IPS-15b (cell line): ENCODE measurements around the gene MLNR.

Source experiments
- H3K27me3 ChIP-seq: one replicate; pipeline ENCODE4 v1.6.1; 2013; ENCODE audit warnings: low read length; ENCODE audit not compliant: control insufficient read depth, insufficient read depth
- H3K36me3 ChIP-seq: one replicate; pipeline ENCODE4 v1.6.1; 2013; ENCODE audit warnings: low read length; ENCODE audit not compliant: control insufficient read depth, insufficient read depth
- H3K4me1 ChIP-seq: one replicate; pipeline ENCODE4 v1.6.1; 2013; ENCODE audit warnings: mild to moderate bottlenecking, low read length; ENCODE audit not compliant: control insufficient read depth, insufficient read depth
- H3K4me3 ChIP-seq: one replicate; pipeline ENCODE4 v1.5.1; 2013; ENCODE audit warnings: low read depth, low read length
- H3K9ac ChIP-seq: one replicate; pipeline ENCODE4 v1.6.1; 2013; ENCODE audit warnings: low read depth, mild to moderate bottlenecking, low read length
- H3K9me3 ChIP-seq: one replicate; pipeline ENCODE4 v1.6.1; 2013; ENCODE audit warnings: mild to moderate bottlenecking, low read length; ENCODE audit not compliant: control insufficient read depth, insufficient read depth

The MLNR gene, protein sequence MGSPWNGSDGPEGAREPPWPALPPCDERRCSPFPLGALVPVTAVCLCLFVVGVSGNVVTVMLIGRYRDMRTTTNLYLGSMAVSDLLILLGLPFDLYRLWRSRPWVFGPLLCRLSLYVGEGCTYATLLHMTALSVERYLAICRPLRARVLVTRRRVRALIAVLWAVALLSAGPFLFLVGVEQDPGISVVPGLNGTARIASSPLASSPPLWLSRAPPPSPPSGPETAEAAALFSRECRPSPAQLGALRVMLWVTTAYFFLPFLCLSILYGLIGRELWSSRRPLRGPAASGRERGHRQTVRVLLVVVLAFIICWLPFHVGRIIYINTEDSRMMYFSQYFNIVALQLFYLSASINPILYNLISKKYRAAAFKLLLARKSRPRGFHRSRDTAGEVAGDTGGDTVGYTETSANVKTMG

GRCh38 chr13:49220036-49220855, at the start of gene MLNR:
MLNR (plus strand) TSS chr13:49220338; CDS start chr13:49220338, 0 bp downstream.
- peaks cover 11% of the 10 kb centered on the region for H3K4me1 ChIP-seq
- H3K36me3 ChIP-seq, result no peaks in the 10 kb centered on the region
- H3K9me3 ChIP-seq, result no peaks in the 10 kb centered on the region
- no peak within 1 kb of the TSS for H3K9ac ChIP-seq
- H3K4me3 ChIP-seq, result peak within 1 kb of the TSS; percentile 79
- peaks cover 88% of the 10 kb centered on the region for H3K27me3 ChIP-seq

- H3K4me3 ChIP-seq, result no peak overlapping the region
- no peaks in the 10 kb centered on the region for H3K9me3 ChIP-seq
- no peaks in the 10 kb centered on the region for H3K27me3 ChIP-seq
- H3K9ac ChIP-seq, result no peak overlapping the region
- H3K36me3 ChIP-seq, result no peaks in the 10 kb centered on the region
- no peaks in the 10 kb centered on the region for H3K4me1 ChIP-seq
Observed at GRCh38 chr13:49171359-49171758, 48.8 kb upstream of the MLNR start.

GRCh38 chr13:49183672-49184325, 36.3 kb upstream of the MLNR start:
- H3K9me3 ChIP-seq, result no peaks in the 10 kb centered on the region
- peaks cover 19% of the 10 kb centered on the region for H3K4me1 ChIP-seq
- H3K36me3 ChIP-seq, result peaks cover 2% of the 10 kb centered on the region
- no peaks in the 10 kb centered on the region for H3K27me3 ChIP-seq
- H3K9ac ChIP-seq, result no peak overlapping the region
- H3K4me3 ChIP-seq, result no peak overlapping the region

DNA sequence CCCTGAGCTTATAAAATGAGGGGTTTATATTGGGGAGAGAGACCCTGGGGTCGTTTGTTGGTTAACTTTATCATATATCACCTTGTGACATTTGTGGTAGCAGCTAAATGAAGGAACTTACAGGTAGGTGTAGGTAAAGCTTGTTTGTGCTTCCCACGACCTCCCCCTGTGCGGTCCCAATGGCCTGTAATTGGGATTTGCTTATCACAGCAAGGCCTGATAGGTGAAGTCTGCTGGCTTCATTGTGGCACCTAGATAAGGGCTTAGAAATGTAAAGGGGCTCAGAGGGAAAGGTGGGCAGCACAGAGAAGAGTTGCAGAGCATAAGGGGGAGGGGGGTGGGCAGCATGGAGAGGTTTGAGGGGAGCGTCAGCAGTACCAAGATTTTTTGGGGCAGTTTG, 35.5 kb upstream of the MLNR start:
- Histone ChIP-seq H3K4me3 (no peak overlapping the region), H3K4me1 (peaks cover 19% of the 10 kb centered on the region), H3K27me3 (no peaks in the 10 kb centered on the region), H3K36me3 (peaks cover 4% of the 10 kb centered on the region), H3K9me3 (no peaks in the 10 kb centered on the region), H3K9ac (no peak overlapping the region)

DNA sequence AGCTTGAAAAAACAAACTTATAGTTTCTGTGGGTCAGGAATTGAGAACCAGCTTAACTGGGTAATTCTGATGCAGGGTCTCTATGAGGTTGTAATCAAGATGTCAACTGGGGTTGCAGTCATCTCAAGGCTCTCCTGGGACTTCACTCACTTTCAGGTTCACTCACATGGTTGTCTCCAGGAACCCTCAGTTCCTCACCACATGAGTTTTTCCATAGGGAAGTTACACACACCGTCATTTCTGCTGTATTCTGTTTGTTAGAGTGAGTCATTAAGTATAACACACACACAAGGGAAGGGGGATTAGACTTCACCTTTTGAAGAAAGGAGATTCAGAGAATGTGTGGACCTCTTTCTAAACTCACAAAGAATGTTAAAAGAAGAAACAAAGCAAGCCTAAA, 34.9 kb upstream of the MLNR start:
- Histone ChIP-seq H3K9me3 (no peaks in the 10 kb centered on the region), H3K4me1 (peaks cover 19% of the 10 kb centered on the region), H3K4me3 (no peak overlapping the region), H3K9ac (no peak overlapping the region), H3K27me3 (no peaks in the 10 kb centered on the region), H3K36me3 (peaks cover 4% of the 10 kb centered on the region)

GRCh38 chr13:49190901-49191300, 29.2 kb upstream of the MLNR start:
- Histone ChIP-seq H3K9ac (no peak overlapping the region), H3K36me3 (peaks cover 7% of the 10 kb centered on the region), H3K27me3 (no peaks in the 10 kb centered on the region), H3K9me3 (no peaks in the 10 kb centered on the region), H3K4me1 (no peaks in the 10 kb centered on the region), H3K4me3 (no peak overlapping the region)

- no peaks in the 10 kb centered on the region for H3K36me3 ChIP-seq
- no peaks in the 10 kb centered on the region for H3K4me1 ChIP-seq
- no peaks in the 10 kb centered on the region for H3K9me3 ChIP-seq
- no peak overlapping the region for H3K4me3 ChIP-seq
- no peak overlapping the region for H3K9ac ChIP-seq
- no peaks in the 10 kb centered on the region for H3K27me3 ChIP-seq
Observed at GRCh38 chr13:49206641-49207040, 13.5 kb upstream of the MLNR start.

- Histone ChIP-seq H3K4me3 (no peak overlapping the region), H3K9ac (no peak overlapping the region), H3K4me1 (no peaks in the 10 kb centered on the region), H3K27me3 (no peaks in the 10 kb centered on the region), H3K9me3 (no peaks in the 10 kb centered on the region), H3K36me3 (no peaks in the 10 kb centered on the region)
Observed at GRCh38 chr13:49208619-49209018, 11.5 kb upstream of the MLNR start.

DNA sequence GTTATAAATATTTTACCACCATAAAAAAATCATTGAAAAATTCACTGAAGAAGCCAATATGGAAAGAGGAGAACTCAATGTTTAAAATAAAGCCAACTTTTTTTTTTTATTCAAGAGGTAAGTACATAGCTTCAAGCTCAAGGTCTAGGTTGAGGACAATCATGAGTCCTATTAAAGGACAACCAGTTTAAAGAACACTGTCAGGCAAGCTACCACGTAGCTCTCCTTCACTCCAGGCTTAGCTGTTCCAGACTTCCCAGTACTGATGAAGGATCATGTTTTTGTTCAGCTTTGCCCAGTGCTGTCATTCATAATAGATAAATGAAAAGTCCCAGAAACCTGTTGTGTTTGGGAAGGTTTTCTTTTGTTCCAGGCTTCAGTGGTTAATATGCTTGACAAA, 10.0 kb upstream of the MLNR start:
- no peaks in the 10 kb centered on the region for H3K36me3 ChIP-seq
- no peak overlapping the region for H3K4me3 ChIP-seq
- H3K27me3 ChIP-seq, result no peaks in the 10 kb centered on the region

GRCh38 chr13:49210669-49211068, 9.5 kb upstream of the MLNR start:
- H3K4me1 ChIP-seq, result peaks cover 2% of the 10 kb centered on the region
- no peaks in the 10 kb centered on the region for H3K9me3 ChIP-seq
- no peaks in the 10 kb centered on the region for H3K36me3 ChIP-seq
- H3K4me3 ChIP-seq, result no peak overlapping the region
- H3K9ac ChIP-seq, result no peak overlapping the region
- H3K27me3 ChIP-seq, result no peaks in the 10 kb centered on the region

More for the DNA sequence above, 10.0 kb upstream of the MLNR start:
- Histone ChIP-seq H3K9ac (no peak overlapping the region), H3K9me3 (no peaks in the 10 kb centered on the region), H3K4me1 (peaks cover under 1% of the 10 kb centered on the region)

- no peak overlapping the region for H3K9ac ChIP-seq
- H3K4me1 ChIP-seq, result peaks cover 10% of the 10 kb centered on the region
- H3K27me3 ChIP-seq, result peaks cover 27% of the 10 kb centered on the region
- no peaks in the 10 kb centered on the region for H3K9me3 ChIP-seq
- H3K4me3 ChIP-seq, result no peak overlapping the region
- H3K36me3 ChIP-seq, result no peaks in the 10 kb centered on the region
Observed at GRCh38 chr13:49213539-49213938, 6.6 kb upstream of the MLNR start.
